Liver (tissue), 3 donors: ENCODE data around the gene ZFAND3.

Experiments
- CTCF ChIP-seq: fragments of 150-350 bp; IDR thresholded peaks from 2 replicates; pipeline ENCODE4 v1.5.1; 2017; ENCODE audit warnings: improper control_type of control experiment, low read depth, low read length; ENCODE audit not compliant: missing input control
- FOXA2 ChIP-seq: IDR thresholded peaks from 2 replicates; pipeline ENCODE4 v1.6.1; 2016; ENCODE audit warnings: antibody characterized with exemption
- MAX ChIP-seq: IDR thresholded peaks from 2 replicates; pipeline ENCODE4 v1.6.1; 2016; ENCODE audit warnings: antibody characterized with exemption
- RAD21 ChIP-seq, 2 donors: IDR thresholded peaks; 2 replicates each; pipeline ENCODE4 v1.6.1; 2016; ENCODE audit warnings: antibody characterized with exemption in 2 of 2, mild to moderate bottlenecking in 2 of 2
- REST ChIP-seq: IDR thresholded peaks from 2 replicates; pipeline ENCODE4 v1.6.1; 2016; ENCODE audit warnings: antibody characterized with exemption, mild to moderate bottlenecking
- donor health status: healthy.
- donor health status: healthy.

GRCh38 chr6:38187325-38187724 lies 367.8 kb downstream of the ZFAND3 start:
- TF ChIP-seq REST, result no peak
- TF ChIP-seq RAD21 (IDR thresholded peaks at IDR 0.05), result no peak
- no peak for TF ChIP-seq CTCF
- TF ChIP-seq FOXA2, result no peak
- TF ChIP-seq MAX, result no peak
